GM13976 (cell line): ENCODE data around the gene SMIM3.

Experiments used
- DNase-seq: peaks from one replicate; pipeline ENCODE4 v3.0.0; 2012; ENCODE audit warnings: low spot score
- CTCF ChIP-seq: IDR thresholded peaks from 2 replicates; pipeline ENCODE4 v1.5.1; 2012; ENCODE audit warnings: borderline replicate concordance, mild to moderate bottlenecking; ENCODE audit not compliant: insufficient read depth; ENCODE audit errors: extremely low read depth, missing control alignments, control extremely low read depth
- in situ Hi-C: fragments of 300-500 bp; cut with MboI; formaldehyde crosslinking; loops from one replicate; pipeline ENCODE4 v1.12.0; 2022; ENCODE audit warnings: low sequenced_read_pairs, mixed read lengths, inconsistent platforms; ENCODE audit not compliant: unreplicated experiment

SMIM3 gene

GRCh38 chr5:150750469-150750868 is 28.1 kb upstream of the SMIM3 start:
- no peak for DNase-seq
- no peak for TF ChIP-seq CTCF
- in situ Hi-C loops, result no loop called here

GRCh38 chr5:150751096-150751891 is 27.3 kb upstream of the SMIM3 start:
- TF ChIP-seq CTCF, result no peak
- DNase-seq, result no peak
- in situ Hi-C loops, result no loop called here

- TF ChIP-seq CTCF, result no peak
- in situ Hi-C loops, result no loop called here
- no peak for DNase-seq
Observed at GRCh38 chr5:150753463-150753862, 25.1 kb upstream of the SMIM3 start.

GRCh38 chr5:150753863-150754262 is 24.7 kb upstream of the SMIM3 start:
- no peak for TF ChIP-seq CTCF
- no peak for DNase-seq
- in situ Hi-C loops, result no loop called here

GRCh38 chr5:150757087-150757649 is 21.4 kb upstream of the SMIM3 start:
- no peak for TF ChIP-seq CTCF
- in situ Hi-C loops, result no loop called here
- DNase-seq, result no peak

GRCh38 chr5:150758203-150758530 is 20.4 kb upstream of the SMIM3 start:
- TF ChIP-seq CTCF, result no peak
- no peak for DNase-seq
- in situ Hi-C loops, result no loop called here
